GM21381 (cell line): Measurements from ENCODE around the gene BSDC1.

Source experiments
- ATAC-seq: cut with Tn5 transposase; IDR thresholded peaks from one replicate; pipeline ENCODE4 v1.9.1; 2021; ENCODE audit warnings: mild to moderate bottlenecking, moderate library complexity; ENCODE audit not compliant: unreplicated experiment

The BSDC1 gene

DNA sequence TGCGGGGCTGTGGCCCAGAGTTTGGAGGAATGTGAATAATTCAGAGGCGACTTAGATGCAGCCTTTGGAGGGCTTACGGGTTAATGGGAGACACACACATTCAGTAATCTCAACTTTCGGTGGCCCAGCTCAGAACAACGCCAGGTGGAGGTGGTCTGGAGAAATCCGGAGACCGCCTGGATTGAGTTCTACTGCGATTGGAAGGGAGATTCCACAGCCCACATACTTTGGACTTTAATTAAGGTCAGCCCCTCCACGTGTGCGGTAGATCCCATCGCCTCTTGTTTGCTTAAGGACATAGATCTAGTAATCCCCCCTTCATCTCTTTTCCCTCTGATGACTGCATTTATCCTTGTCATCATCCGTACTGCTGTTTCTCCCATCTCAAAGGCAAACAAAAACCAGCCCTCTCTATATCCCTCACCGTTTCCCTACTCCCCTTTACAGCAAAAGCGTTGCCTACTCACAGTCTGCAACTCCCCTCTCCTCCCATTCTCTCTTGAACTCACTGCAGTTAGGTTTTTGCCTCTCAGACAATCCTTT, 720 bp upstream of the BSDC1 start:
- peak; percentile 2 for ATAC-seq

DNA sequence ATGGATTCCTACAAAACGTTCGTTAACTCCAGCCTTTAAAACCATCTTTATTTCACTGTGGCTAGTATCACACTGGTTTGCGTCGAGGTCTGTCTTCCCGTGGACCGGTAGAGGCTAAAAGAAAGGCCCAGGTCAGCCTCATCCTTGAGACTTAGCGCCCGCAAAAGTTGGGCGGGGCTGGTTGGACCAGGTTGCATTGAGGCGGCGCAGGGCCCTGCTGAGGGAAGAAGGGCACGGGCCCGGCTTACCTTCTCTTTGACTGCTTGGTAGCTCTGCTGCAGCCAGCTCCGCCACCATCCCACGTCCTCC, 455 bp downstream of the BSDC1 start:
- ATAC-seq = peak; percentile 5

DNA sequence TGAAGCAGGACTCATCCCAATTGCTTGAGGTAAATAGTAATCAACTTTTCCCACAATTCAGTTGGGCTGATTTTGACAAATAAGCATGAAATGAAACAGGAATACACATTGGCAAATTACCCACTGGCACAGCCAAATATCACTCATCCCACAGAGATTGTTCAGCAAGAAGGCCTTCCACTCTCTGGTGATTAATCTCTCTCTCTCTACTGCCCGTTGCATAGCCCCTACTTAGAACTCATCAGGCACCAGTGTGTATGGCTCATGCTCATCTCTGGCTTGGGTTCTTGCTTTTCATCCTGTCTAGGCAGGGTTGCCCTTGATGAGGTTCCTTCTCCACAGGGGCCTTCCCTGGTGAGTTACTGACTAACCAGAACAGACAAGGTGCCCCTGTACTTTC, 1.1 kb downstream of the BSDC1 start:
- no peak for ATAC-seq

DNA sequence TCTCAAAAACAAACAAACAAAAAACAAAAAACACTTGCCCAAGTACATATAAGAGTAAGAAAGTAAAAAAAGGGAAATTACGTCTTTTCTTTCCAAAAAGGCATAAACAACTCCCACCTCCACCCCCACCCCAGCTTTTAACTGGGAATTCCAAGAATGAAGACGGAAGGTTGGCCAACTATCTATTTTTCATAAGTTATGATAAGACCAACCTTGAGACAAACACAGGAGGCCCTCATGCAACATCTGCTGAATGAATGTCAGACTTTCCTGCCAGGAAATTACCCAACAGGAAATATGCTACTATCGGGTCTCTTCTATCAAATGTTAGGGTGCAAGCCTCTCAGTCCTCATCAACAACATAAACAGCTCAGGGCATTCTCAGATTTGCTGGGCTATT, 1.9 kb downstream of the BSDC1 start:
- ATAC-seq = no peak

DNA sequence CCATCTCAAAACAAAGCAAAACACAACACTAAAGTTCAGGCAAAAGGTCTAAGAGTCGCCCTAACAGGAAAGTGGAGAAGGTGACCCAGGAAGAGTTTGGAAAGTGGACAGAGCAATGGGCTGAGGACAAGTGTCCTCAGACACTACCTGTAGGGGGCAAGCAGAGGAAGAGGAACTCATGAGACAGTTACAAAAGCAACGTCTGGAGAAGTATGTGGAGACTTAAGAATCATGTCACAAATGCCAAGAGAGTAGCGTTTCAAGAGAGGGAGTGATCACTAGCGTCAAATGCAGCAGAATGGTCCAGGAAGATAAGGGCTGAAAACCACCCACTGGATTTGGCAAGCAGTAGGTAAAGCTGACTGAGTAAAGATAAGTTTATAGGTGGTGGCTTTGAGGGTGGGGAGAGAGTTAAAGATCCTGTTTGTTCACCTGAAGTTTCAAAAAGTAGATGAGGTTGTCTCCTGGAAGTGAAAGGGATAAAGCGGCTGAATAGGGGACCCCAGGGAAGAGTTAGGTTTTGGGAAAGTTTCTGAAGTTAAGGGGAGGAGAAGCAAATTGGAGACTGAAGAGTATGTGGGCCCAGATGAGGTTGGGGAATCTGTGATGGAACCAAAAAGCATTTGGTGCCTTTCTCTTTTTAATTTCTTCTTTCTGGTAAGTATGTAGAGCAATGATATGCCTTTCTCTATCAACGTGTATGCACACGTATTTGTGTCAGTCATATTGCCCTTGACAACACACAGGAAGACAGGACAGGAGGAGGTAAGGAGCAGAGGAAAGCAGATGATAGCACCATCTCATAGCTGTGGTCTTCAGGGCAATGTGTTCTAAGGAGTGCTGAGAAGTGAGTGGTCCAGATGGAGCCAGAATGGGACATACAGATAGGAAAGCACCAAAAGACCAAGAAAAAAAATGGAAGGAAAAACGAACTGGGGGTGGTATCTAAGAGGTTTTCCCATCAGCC, 3.1 kb downstream of the BSDC1 start:
- no peak for ATAC-seq

DNA sequence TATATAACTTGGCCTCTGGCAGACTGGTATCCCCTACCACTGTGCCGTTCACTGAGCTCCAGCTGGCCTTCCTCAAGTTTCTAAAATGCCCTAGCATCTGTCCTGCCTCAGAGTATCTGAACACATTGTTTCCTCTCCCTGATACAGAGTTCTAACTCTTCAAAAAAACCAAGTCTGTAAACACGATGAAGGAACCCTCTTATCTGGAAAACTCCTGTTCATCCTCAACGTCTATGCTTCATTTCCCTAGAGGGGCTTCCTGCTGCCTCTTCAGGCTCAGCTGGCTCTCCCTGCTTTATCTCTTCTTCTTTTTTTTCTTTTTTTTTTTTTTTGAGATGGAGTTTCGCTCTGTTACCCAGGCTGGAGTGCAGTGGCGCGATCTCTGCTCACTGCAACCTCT, 5.6 kb downstream of the BSDC1 start:
- no peak for ATAC-seq

DNA sequence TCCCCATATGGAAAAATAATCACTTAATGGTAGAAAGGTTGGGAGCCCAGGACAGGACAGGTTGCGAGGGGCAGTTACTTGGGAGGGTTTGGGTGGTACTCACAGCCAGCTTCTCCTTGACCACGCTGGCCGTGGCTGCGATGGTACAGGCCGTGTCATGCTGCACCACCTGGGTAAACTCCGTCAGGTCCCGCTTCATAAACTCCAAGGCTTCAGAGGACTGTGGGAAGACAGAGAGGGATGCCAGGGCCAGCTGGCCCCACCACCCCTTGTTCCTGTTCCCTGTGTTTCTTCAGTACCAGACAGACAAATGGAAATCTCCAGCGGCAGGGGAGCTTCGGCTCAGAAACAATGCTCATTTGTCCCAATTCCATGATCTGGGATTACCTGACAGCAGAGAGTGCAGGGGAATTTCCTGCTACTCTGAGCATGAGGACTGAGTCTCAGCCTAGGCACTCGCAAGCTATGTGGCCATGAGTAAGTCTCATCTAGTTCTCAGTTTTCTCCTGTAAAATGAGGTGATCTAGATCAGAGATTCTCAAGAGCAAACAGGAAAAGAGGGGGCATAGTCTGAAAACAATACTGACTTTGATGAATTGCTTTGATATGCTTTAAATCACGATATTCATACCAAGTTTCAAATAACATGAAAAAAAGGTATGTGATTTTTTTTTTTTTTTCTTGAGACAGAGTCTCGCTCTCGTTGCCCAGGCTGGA, 7.4 kb downstream of the BSDC1 start:
- ATAC-seq = no peak

DNA sequence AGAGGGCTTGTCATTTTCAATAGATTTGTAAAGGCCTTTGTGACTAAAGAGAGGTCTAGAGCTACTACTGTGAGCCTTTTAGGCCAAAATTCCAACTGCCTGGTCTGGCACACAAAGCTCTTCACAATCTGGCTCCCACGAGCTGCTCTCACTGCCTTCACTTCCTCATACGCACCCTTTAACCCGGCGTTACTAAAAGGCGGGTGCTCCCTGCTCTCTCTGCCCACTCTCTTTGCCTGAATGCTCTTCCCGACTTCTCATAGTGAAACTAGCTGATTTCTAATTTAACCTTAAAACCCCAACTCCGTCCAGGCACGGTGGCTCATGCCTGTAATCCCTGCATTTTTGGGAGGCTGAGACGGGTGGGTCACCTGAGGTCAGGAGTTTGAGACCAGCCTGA, 14.2 kb downstream of the BSDC1 start:
- no peak for ATAC-seq

DNA sequence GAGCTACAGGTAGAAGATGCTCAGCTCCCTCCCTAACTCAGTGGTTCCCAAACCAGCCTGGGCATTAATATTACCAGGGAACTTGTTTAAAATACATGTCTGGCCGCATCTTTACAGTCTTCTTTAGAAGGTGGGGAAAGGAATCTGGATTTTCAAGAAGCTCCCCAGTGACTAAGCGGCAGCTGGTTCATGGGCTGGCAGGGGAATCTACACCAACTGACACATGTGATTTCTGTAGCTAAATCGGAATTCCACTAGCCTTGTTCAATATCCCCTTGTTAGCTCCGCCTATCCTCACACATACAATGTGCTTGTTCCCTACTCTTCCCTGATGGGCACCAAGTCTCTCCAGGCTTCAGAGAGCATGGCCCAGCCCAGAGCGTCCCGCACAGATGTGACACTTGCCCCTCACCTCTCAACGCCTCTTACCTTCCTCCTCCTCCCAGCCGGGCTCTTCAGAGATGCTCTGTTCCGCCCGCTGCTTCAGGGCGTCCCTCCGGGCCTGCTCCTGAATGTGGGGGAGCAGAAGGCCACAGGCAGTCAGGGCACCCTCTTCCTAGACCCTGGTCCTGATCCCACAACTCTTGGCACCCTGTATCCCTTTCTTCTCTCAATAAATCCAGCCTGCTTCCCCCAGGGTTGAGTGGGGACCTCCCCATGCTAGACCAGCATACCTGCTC, 16.6 kb downstream of the BSDC1 start:
- ATAC-seq = no peak

DNA sequence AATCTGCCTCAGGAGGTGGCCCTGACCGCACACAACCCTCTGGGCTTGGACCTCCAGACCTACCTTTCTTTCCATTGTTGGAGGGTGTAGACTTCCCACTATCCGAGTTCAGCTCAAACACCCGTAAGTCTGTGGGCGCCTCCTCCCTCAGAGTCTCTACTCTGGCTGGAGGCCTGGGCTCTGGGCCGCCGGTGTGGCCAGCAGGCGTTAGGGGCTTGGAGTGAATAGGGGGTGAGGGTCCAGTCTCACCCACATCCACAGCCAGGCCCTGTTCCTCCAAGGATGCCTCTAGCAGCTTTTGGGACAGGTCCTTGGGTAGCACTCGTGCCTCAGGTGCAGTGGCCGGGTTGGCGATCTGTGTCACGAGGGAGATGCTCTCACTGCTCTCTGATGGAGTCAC, 18.0 kb downstream of the BSDC1 start:
- ATAC-seq = no peak

DNA sequence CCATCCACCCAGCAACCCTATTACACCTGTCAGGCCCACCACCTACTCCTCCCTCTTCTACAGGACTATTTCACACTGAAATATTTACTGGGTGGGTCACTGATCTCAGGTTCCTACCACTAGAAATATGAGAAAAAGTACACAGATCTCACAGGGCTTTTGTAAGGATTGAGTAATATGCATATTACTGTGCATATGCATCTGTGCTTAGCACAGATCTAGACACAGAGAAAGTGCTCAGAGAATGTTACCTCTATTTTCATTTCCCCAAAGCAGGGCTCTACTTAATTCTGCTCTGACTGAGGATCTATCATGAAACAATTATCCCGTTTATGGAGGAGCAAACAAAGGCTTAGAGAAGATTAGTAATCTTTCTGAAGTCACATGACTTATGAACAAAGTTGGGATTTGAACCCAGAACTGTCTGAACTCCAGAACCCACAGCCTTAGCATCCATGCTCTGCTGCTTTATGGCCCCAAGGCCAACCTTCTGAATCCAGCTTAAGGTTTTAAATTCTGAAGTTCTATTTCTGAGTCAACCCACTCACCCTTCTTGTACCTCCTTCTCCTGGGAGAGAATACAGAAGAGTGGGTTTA, 20.1 kb downstream of the BSDC1 start:
- no peak for ATAC-seq

DNA sequence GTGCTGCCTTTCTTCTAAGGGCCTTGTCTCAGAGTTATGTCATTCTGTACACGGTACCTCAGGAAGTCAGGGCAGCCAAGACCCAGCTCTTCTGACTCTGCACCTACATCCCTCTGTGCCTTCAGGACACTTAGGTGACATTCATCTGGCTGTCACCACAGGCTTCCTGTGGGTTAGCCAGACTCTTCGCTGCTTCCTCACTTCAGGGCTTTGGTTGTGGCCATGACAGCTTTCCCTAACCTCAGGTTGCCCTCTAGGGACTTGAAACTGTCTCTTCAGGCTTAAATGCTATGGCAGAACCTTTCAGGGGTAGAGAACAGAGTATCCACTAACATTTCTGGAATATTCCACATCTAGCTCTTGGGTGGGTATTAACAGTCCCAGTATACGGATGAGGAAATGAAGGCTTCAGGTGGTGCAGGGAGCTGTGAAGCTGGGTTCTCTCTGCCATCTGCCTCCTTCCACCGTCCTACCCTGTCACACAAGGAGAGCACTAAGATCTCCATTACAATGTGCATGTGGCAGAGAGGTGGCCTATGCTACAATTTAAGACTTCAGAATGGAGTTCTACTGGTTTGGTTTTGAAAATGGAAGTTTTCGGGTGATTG, 22.0 kb downstream of the BSDC1 start:
- no peak for ATAC-seq

DNA sequence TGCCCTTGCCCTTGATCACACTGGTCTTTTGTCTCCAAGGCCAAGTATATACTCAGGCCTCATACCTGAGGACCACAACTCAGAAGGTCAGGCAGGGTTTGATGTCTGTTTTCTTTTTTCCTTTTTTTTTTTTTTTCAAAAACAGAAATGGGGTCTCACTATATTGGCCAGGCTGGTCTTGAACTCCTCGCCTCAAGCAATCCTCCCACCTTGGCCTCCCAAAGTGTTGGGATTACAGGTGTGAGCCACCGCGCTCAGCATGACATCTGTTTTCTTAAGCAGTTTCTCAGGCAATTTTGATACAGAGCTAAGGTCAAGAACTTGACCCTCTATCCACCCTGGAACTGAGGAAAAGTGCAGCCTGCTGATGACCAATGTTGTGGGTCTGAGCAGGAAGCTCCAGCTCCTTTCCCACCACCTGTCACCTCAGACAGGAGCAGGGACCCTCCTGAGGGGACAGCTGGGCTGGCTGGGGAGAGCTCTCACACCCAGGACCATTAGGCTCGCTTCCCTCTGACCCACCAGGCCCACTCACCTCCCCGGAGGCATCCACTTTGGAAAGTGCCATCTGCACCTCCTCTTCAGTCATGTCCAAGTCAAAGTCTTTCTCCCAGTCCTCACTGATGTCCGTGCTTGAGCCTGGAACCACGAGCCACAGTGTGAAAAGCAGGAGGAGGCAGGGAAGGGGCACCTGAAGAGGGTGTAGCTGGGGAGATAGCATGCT, 26.2 kb downstream of the BSDC1 start:
- no peak for ATAC-seq

DNA sequence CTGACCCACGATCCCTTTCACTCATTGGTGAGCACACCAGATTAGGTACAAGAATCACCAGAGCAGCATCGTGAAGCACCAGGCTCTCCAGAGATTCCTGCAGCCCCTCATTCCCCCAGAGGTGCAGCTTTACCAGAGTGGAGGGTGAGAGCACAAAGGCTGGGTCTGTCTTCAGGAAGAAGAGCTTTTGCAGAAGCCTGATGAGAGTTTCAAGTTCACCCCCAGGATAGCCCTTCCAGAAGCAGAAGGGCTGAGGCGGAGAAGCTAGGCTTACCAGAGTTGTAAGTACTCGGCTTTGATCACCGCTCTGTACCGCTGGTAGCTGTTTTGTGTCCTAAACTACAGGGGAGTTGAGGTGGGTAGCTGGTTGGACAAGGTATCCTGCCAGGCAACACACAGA, 28.8 kb downstream of the BSDC1 start:
- ATAC-seq = no peak

DNA sequence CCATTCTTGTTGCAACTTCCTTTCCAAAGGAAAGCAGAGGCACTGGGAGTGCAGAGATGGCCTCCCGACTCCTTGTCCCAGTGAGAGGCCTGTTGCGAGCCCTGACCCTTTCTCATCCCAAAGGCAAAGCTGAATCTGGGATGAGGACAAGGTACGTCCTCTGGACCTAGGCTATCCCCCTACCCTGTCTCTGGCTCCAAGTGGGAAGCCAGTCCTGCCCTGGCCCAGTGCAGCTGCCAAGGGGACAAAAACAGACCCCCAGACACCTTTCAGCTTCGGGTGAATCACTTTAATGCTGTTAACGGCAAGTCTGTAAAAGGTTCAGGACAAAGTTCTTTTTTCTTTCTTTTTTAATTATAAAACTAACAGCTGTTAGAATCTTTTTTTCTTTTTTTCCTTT, 29.4 kb downstream of the BSDC1 start:
- no peak for ATAC-seq

DNA sequence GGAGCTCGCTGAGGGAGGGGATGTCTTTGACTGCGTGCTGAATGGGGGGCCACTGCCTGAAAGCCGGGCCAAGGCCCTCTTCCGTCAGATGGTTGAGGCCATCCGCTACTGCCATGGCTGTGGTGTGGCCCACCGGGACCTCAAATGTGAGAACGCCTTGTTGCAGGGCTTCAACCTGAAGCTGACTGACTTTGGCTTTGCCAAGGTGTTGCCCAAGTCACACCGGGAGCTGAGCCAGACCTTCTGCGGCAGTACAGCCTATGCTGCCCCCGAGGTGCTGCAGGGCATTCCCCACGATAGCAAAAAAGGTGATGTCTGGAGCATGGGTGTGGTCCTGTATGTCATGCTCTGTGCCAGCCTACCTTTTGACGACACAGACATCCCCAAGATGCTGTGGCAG, 30.5 kb downstream of the BSDC1 start:
- no peak for ATAC-seq

DNA sequence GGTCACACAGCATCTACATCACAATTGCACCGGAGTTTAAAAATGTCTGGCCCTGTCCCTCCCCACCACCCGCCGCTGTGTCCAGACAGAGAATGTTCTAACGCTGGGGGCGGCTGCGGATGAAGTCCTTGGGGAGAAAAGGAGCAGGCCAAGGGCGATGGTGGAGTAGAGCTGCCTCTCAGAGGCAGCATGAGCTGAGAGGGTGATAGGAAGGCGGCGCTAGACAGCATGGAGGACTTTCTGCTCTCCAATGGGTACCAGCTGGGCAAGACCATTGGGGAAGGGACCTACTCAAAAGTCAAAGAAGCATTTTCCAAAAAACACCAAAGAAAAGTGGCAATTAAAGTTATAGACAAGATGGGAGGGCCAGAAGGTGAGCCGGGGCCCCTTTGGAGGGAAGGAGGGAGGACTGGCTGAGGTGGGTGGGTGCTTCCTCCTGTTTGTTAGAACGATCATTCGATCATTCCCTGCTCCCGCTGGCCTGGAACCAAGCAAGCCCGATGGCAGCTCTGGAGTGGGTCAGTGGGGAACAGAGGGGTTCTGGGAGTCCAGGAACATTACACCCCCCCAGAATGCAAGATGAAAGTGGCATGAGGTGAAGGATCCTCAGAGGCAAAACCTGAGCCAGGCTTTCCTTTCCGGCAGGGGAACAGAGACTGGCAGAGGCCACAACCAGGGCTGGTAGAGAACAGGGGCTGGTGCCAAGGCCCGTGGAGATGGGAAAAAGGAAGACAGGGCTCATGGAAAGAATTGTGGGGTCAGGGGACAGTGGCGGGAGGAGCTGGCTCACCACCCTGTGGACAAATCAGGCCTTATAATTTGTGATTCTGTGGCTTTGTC, 31.5 kb downstream of the BSDC1 start, which contains the start of the genes FAM229A and TSSK3:
Gene FAM229A (minus strand): TSS at position 12 of the 840 bp plus-strand sequence. CDS start 394 bp downstream, outside the sequence.
Gene TSSK3 (plus strand): TSS at position 66 of the 840 bp plus-strand sequence. CDS start 163 bp downstream, at position 229.
- no peak for ATAC-seq

DNA sequence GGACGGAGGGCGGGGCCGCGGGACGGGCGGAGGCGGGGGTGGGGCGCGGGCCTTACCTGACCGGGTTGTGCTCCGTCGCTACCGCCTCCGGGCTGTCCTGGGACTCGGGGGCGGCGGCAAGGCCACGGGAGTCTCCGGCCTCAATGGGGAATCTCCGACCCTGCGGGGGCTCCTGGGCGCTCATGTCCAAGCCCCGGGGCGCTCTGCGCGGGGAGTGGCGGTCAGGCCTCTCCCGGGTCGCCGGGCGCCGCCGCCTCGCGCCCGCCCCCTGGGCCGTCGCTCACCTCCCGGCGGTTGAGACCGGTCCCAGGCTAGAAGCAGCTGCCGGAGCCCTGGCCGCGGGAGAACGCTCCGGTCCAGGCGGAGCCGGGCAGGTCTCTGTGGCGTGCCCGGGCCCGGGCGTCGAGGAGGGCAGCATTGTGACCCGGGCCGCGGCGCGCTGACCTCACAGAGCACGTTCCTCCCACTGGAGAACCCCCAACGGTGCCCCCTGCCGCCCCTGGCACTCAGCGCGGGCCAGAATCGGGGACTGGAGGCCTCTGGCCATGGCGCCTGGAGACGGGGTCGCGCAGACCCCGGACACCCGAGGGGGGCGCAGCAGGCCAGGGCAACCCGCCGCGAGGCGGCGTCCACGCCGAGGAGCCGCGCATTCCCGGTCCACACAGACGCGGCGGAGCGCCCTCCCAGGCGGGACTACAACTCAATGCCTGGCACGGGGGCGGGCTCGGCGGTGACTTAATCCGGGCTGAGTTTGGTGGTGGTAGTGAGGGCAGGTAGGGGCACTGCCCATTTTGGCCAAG, 32.4 kb downstream of the BSDC1 start:
- ATAC-seq = no peak
